GM12878 (cell line): ENCODE measurements around the gene CA9. TPM values are rescaled to one million over a fixed set of nuclear protein-coding genes. Genes with fewer than 3 reads are reported as not detected.

ENCODE experiments used
- ASH2L ChIP-seq: fragments of 300-600, 200-600 bp; sonication (generic); IDR thresholded peaks from 2 replicates; pipeline ENCODE4 v1.6.1; 2017; ENCODE audit warnings: low read depth, mild to moderate bottlenecking, borderline replicate concordance
- BACH1 ChIP-seq: fragments of 450-650 bp; IDR thresholded peaks from 2 replicates; pipeline ENCODE4 v1.6.1; 2017; ENCODE audit warnings: mild to moderate bottlenecking, borderline replicate concordance
- BHLHE40 ChIP-seq, 2 experiments: fragments of 450-650 bp in 1 of 2; IDR thresholded peaks; 2 replicates each; pipeline ENCODE4 v1.6.1; 2011 to 2017; ENCODE audit warnings: low read depth in 2 of 2, borderline replicate concordance in 1 of 2, improper control_type of control experiment in 1 of 2, low read length in 1 of 2, mild to moderate bottlenecking in 1 of 2
- BMI1 ChIP-seq: fragments of 450-650 bp; IDR thresholded peaks from 2 replicates; pipeline ENCODE4 v1.6.1; 2016; ENCODE audit warnings: mild to moderate bottlenecking, moderate library complexity, borderline replicate concordance
- CBFB ChIP-seq: IDR thresholded peaks from 2 replicates; pipeline ENCODE4 v1.6.1; 2016; ENCODE audit warnings: antibody characterized with exemption, low read depth
- ESRRA ChIP-seq: IDR thresholded peaks from 2 replicates; pipeline ENCODE4 v1.6.1; 2012; ENCODE audit warnings: mild to moderate bottlenecking, low read length, improper control_type of control experiment
- HDGF ChIP-seq: fragments of 450-650 bp; IDR thresholded peaks from 2 replicates; pipeline ENCODE4 v1.6.1; 2016; ENCODE audit warnings: antibody characterized with exemption
- IKZF1 ChIP-seq: fragments of 450-650 bp; conservative IDR thresholded peaks from 2 replicates; pipeline ENCODE4 v1.6.1; 2017; ENCODE audit warnings: antibody characterized with exemption, mild to moderate bottlenecking
- IRF4 ChIP-seq: IDR thresholded peaks from 2 replicates; pipeline ENCODE4 v1.6.1; 2011; ENCODE audit warnings: low read depth, low read length
- JUNB ChIP-seq: IDR thresholded peaks from 2 replicates; pipeline ENCODE4 v1.6.1; 2016; ENCODE audit warnings: antibody characterized with exemption, mild to moderate bottlenecking
- LARP7 ChIP-seq: fragments of 450-650 bp; IDR thresholded peaks from 2 replicates; pipeline ENCODE4 v1.6.1; 2017; ENCODE audit warnings: mild to moderate bottlenecking
- MEF2A ChIP-seq: IDR thresholded peaks from 2 replicates; pipeline ENCODE4 v1.6.1; 2011; ENCODE audit warnings: low read depth, mild to moderate bottlenecking, low read length, moderate library complexity; ENCODE audit not compliant: insufficient read depth
- NBN ChIP-seq: fragments of 450-650 bp; IDR thresholded peaks from 2 replicates; pipeline ENCODE4 v1.6.1; 2016
- NFXL1 ChIP-seq: fragments of 450-650 bp; IDR thresholded peaks from 2 replicates; pipeline ENCODE4 v1.6.1; 2017; ENCODE audit warnings: antibody characterized with exemption, mild to moderate bottlenecking, borderline replicate concordance
- NRF1 ChIP-seq: conservative IDR thresholded peaks from 2 replicates; pipeline ENCODE4 v1.6.1; 2011; ENCODE audit warnings: mild to moderate bottlenecking, low read depth, low read length, improper control_type of control experiment
- POLR2A ChIP-seq: IDR thresholded peaks from 2 replicates; pipeline ENCODE4 v1.6.1; 2011; ENCODE audit warnings: low read depth, mild to moderate bottlenecking, low read length
- RAD21 ChIP-seq: IDR thresholded peaks from 2 replicates; pipeline ENCODE4 v1.6.1; 2011; ENCODE audit warnings: mild to moderate bottlenecking, low read depth, low read length, moderate library complexity; ENCODE audit not compliant: insufficient read depth
- RFX5 ChIP-seq: IDR thresholded peaks from 2 replicates; pipeline ENCODE4 v1.6.1; 2011; ENCODE audit warnings: low read depth, low read length, improper control_type of control experiment
- SRF ChIP-seq, 2 experiments: IDR thresholded peaks; 2 replicates each; pipeline ENCODE4 v1.6.1; 2011; ENCODE audit warnings: low read depth in 2 of 2, low read length in 2 of 2, mild to moderate bottlenecking in 1 of 2, moderate library complexity in 1 of 2
- SUPT20H ChIP-seq: IDR thresholded peaks from 2 replicates; pipeline ENCODE4 v1.6.1; 2011; ENCODE audit warnings: low read depth, mild to moderate bottlenecking, low read length, moderate library complexity, borderline replicate concordance; ENCODE audit not compliant: control insufficient read depth
- TBL1XR1 ChIP-seq: IDR thresholded peaks from 2 replicates; pipeline ENCODE4 v1.6.1; 2012; ENCODE audit warnings: low read depth, low read length, improper control_type of control experiment
- polyA plus RNA-seq, 11 experiments: library from polyadenylated mRNA; depleted of rRNA in 4 of 11; unstranded in 6 of 11; stranded (reverse) in 5 of 11; fragments of >200 nt; fragmentation: Nextera tagmentation in 4 of 11; fragmentation: Illumina TruSeq in 1 of 11; extraction: Ambion mirVana in 4 of 11; extraction: Trizol in 1 of 11; gene quantifications; 1 replicate in 1 of 11; 2 replicates in 10 of 11; pipeline versions ENCODE4 v1.2.1 to v1.2.3, GENCODE V29; 2011 to 2016; ENCODE audit warnings: inconsistent platforms in 2 of 11, missing spikeins in 2 of 11, low read depth in 1 of 11
- total RNA-seq, 4 experiments: library from RNA; depleted of rRNA in 3 of 4; stranded (reverse); fragments of >200 nt in 3 of 4; fragmentation: Illumina TruSeq in 1 of 4; extraction: Trizol in 1 of 4; gene quantifications; 2 replicates each; pipeline versions ENCODE4 v1.2.1 to v1.2.3, GENCODE V29; 2013 to 2021
- TF ChIP-seq, protein P1 (sequence below): IDR thresholded peaks from 2 replicates; pipeline ENCODE4 v1.6.1; 2012; ENCODE audit warnings: low read length, inconsistent platforms
- TF ChIP-seq, protein P2 (sequence below): IDR thresholded peaks from 2 replicates; pipeline ENCODE4 v1.6.1; 2011; ENCODE audit warnings: low read depth, low read length, improper control_type of control experiment, borderline replicate concordance
- TF ChIP-seq, protein P3 (sequence below): IDR thresholded peaks from 2 replicates; pipeline ENCODE4 v1.6.1; 2011; ENCODE audit warnings: borderline replicate concordance, low read depth, mild to moderate bottlenecking, moderate library complexity, mixed read lengths, low read length; ENCODE audit not compliant: insufficient read depth; ENCODE audit errors: extremely low read length
- TF ChIP-seq, protein P4 (sequence below): fragments of 450-650 bp; IDR thresholded peaks from 2 replicates; pipeline ENCODE4 v1.6.1; 2018; ENCODE audit warnings: mild to moderate bottlenecking, low read depth, moderate library complexity; ENCODE audit not compliant: partially characterized antibody
- TF ChIP-seq, protein P5 (sequence below): IDR thresholded peaks from 2 replicates; pipeline ENCODE4 v1.6.1; 2012; ENCODE audit warnings: low read depth, low read length, improper control_type of control experiment

Gene CA9
- total and polyA plus RNA-seq, 10 of the 15 experiments (the other 5 are each of a cell fraction or from before 2014, with no cell fraction given), result 0.53 to 6.6 (median 1.2) TPM

DNA sequence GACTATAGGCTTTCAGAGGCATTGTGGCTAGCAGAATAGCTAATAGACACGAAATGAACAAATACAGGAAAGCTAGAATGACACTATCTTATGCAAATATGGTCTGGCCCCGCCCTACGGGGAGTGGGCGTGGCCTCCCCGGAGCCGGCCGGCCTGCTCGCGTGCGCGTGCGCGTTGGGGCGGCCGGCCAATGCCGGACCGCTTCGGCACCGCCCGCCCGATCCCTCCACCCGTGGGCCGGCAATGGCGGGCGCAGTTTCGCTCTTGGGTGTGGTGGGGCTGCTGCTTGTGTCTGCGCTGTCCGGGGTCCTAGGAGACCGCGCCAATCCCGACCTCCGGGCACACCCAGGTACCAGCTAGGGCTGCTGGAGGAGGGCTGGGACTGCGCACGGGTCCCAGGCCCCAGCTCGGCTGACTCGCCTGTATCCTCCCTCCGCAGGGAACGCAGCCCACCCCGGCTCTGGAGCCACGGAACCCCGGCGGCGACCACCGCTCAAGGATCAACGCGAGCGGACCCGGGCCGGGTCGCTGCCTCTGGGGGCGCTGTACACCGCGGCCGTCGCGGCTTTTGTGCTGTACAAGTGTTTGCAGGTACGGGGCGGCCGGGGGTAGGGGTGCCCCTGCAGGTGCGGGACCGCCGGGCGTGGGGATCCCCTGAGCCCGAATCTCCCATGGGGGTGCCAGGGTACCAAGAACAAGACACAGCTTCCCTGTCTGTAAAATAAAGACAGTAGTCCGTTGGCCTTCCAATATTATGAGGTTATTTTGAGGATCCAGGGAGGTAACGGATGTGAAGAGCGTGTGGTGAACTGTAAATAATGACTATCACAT lies 15.4 kb upstream of the CA9 start, which contains the start of gene CCDC107 (continued):
- TF ChIP-seq ESRRA, result no peak
- TF ChIP-seq, protein P1, sequence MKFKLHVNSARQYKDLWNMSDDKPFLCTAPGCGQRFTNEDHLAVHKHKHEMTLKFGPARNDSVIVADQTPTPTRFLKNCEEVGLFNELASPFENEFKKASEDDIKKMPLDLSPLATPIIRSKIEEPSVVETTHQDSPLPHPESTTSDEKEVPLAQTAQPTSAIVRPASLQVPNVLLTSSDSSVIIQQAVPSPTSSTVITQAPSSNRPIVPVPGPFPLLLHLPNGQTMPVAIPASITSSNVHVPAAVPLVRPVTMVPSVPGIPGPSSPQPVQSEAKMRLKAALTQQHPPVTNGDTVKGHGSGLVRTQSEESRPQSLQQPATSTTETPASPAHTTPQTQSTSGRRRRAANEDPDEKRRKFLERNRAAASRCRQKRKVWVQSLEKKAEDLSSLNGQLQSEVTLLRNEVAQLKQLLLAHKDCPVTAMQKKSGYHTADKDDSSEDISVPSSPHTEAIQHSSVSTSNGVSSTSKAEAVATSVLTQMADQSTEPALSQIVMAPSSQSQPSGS, result no peak
- TF ChIP-seq, protein P2, sequence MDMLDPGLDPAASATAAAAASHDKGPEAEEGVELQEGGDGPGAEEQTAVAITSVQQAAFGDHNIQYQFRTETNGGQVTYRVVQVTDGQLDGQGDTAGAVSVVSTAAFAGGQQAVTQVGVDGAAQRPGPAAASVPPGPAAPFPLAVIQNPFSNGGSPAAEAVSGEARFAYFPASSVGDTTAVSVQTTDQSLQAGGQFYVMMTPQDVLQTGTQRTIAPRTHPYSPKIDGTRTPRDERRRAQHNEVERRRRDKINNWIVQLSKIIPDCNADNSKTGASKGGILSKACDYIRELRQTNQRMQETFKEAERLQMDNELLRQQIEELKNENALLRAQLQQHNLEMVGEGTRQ, result no peak
- no peak for TF ChIP-seq SRF (IDR thresholded peaks at IDR 0.05; ENCODE audit: low read depth in 2 of 2, low read length in 2 of 2)
- no peak for TF ChIP-seq JUNB
- TF ChIP-seq TBL1XR1, result no peak
- no peak for TF ChIP-seq MEF2A
- peak; percentile 82 for TF ChIP-seq BACH1
- no peak for TF ChIP-seq ASH2L
- TF ChIP-seq RFX5, result no peak
- TF ChIP-seq, protein P3, sequence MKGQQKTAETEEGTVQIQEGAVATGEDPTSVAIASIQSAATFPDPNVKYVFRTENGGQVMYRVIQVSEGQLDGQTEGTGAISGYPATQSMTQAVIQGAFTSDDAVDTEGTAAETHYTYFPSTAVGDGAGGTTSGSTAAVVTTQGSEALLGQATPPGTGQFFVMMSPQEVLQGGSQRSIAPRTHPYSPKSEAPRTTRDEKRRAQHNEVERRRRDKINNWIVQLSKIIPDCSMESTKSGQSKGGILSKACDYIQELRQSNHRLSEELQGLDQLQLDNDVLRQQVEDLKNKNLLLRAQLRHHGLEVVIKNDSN, result no peak
- TF ChIP-seq LARP7, result peak; percentile 96
- TF ChIP-seq BHLHE40 (IDR thresholded peaks at IDR 0.05; ENCODE audit: borderline replicate concordance in 1 of 2, low read depth in 2 of 2, low read length in 1 of 2), result peak in 1 of 2 experiments; percentile 56; a peak in 2 of 4 replicates
- TF ChIP-seq IKZF1, result peak; percentile 25; the same call in 1 of the 2 replicates
- TF ChIP-seq, protein P4, sequence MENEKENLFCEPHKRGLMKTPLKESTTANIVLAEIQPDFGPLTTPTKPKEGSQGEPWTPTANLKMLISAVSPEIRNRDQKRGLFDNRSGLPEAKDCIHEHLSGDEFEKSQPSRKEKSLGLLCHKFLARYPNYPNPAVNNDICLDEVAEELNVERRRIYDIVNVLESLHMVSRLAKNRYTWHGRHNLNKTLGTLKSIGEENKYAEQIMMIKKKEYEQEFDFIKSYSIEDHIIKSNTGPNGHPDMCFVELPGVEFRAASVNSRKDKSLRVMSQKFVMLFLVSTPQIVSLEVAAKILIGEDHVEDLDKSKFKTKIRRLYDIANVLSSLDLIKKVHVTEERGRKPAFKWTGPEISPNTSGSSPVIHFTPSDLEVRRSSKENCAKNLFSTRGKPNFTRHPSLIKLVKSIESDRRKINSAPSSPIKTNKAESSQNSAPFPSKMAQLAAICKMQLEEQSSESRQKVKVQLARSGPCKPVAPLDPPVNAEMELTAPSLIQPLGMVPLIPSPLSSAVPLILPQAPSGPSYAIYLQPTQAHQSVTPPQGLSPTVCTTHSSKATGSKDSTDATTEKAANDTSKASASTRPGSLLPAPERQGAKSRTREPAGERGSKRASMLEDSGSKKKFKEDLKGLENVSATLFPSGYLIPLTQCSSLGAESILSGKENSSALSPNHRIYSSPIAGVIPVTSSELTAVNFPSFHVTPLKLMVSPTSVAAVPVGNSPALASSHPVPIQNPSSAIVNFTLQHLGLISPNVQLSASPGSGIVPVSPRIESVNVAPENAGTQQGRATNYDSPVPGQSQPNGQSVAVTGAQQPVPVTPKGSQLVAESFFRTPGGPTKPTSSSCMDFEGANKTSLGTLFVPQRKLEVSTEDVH, result no peak
- no peak for TF ChIP-seq BMI1
- 0 out of 2 replicates have a peak, but pooled peaks have one; percentile 22 for TF ChIP-seq NBN
- peak; percentile 58 for TF ChIP-seq RAD21
- TF ChIP-seq SUPT20H, result no peak
- peak; percentile 86 for TF ChIP-seq NRF1
- TF ChIP-seq, protein P5, sequence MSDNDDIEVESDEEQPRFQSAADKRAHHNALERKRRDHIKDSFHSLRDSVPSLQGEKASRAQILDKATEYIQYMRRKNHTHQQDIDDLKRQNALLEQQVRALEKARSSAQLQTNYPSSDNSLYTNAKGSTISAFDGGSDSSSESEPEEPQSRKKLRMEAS, result no peak
- no peak for TF ChIP-seq NFXL1
- TF ChIP-seq HDGF, result 0 out of 2 replicates have a peak, but pooled peaks have one; percentile 26
- no peak for TF ChIP-seq IRF4
- TF ChIP-seq CBFB, result no peak
- peak; percentile 85 for TF ChIP-seq POLR2A
